Measurements from ENCODE around the gene APH1B. TPM values are rescaled to one million over a fixed set of nuclear protein-coding genes. Genes with fewer than 3 reads are reported as not detected.

The APH1B gene
- total and polyA plus RNA-seq, 10 donors, result 8.7 to 51.5 (median 30.2) TPM

DNA sequence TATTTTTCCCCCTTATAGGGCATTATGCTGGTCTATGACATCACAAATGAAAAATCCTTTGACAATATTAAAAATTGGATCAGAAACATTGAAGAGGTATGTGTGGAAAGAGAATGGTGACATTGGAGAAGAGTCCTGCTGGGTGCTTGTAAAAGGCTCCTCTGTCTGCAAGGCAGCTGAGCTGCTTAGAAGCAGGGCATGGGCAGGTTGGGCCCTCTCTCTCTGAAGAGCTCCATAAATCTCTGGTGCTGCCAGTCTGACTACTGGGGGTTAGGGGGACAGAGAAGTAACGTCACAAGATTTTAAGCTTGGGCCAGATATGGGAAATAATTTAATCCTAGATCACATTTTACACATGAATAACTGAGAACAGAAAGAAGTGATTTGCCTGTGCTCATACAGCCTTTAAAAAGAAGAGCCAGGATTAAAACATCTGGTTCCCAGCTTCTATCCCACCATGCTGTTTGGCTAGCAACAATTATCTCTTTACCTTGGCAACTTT lies 21.9 kb upstream of the APH1B start:
- Histone ChIP-seq H3K4me3 (no peak overlapping the region), H3K4me1 (peaks cover 0 to 10% (median 0%) of the 10 kb centered on the region in 6 donors), H3K27ac (no peak overlapping the region), H3K27me3 (replicated peaks in 1 of 7) (no peaks in the 10 kb centered on the region), H3K36me3 (peaks cover 0 to 100% (median 61%) of the 10 kb centered on the region in 6 donors), H3K9me3 (no peaks in the 10 kb centered on the region)
- TF ChIP-seq POLR2AphosphoS5 (IDR thresholded peaks at IDR 0.05), result no peak
- intact Hi-C loops (cut with DNase I; ENCODE audit: low total_unique reads), result no loop called here
- DNase-seq, result no peak
- WGBS, 5 donors, result 88 to 95% (median 95%) methylated on average over 1 of the region's 1 CpG

DNA sequence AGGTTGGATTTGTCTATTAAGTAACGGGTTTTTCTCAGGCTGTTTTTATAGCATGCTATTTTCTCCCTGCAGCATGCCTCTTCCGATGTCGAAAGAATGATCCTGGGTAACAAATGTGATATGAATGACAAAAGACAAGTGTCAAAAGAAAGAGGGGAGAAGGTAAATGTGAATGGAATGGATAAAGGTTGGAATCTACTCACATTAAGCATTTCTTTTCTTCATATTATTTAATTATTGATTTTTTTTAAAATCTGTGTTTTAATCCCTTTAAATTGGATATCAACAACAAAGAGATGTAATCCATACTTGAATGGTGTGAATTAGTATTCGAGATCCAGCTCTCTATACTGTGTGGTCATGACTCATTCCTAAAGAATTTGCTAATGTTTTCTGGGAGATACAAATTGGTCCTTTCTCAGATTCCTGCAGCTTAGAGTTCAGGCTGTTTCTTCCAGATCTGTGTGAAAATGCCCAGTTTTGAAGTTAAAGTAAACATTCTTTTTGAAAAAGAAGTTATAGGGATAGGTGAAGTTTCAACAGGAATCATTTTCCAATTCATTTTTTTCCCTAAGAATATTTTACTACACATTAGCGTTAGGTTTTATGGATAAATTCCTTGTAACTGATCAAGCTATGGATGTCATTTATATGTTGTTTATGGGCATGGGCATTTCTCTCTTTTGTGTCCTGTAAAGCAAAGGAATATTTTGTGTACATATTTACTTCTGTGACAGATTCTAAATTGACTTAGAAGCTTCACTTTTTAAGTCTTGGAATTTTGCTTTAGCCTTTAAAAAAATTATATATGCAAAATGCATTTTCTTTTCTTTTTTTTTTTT lies 20.8 kb upstream of the APH1B start:
- no peak for DNase-seq
- H3K4me3 ChIP-seq, result no peak overlapping the region
- intact Hi-C loops (cut with DNase I; ENCODE audit: low total_unique reads), result no loop called here
- 78 to 86% (median 84%) methylated on average over 5 of the region's 5 CpGs for WGBS, 5 donors
- H3K9me3 ChIP-seq, result no peaks in the 10 kb centered on the region
- peaks cover 0 to 19% (median 3%) of the 10 kb centered on the region in 6 donors for H3K4me1 ChIP-seq
- H3K27ac ChIP-seq, result no peak overlapping the region
- TF ChIP-seq POLR2AphosphoS5 (IDR thresholded peaks at IDR 0.05) (no peak), POLR2A (IDR thresholded peaks at IDR 0.05) (no peak)
- TF ChIP-seq, protein P1, sequence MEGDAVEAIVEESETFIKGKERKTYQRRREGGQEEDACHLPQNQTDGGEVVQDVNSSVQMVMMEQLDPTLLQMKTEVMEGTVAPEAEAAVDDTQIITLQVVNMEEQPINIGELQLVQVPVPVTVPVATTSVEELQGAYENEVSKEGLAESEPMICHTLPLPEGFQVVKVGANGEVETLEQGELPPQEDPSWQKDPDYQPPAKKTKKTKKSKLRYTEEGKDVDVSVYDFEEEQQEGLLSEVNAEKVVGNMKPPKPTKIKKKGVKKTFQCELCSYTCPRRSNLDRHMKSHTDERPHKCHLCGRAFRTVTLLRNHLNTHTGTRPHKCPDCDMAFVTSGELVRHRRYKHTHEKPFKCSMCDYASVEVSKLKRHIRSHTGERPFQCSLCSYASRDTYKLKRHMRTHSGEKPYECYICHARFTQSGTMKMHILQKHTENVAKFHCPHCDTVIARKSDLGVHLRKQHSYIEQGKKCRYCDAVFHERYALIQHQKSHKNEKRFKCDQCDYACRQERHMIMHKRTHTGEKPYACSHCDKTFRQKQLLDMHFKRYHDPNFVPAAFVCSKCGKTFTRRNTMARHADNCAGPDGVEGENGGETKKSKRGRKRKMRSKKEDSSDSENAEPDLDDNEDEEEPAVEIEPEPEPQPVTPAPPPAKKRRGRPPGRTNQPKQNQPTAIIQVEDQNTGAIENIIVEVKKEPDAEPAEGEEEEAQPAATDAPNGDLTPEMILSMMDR (IDR thresholded peaks at IDR 0.05 in 8 of 11, conservative IDR thresholded peaks at IDR 0.05 in 3 of 11), result no peak
- H3K27me3 ChIP-seq (replicated peaks in 1 of 7), result no peaks in the 10 kb centered on the region
- peaks cover 0 to 100% (median 62%) of the 10 kb centered on the region in 6 donors for H3K36me3 ChIP-seq

DNA sequence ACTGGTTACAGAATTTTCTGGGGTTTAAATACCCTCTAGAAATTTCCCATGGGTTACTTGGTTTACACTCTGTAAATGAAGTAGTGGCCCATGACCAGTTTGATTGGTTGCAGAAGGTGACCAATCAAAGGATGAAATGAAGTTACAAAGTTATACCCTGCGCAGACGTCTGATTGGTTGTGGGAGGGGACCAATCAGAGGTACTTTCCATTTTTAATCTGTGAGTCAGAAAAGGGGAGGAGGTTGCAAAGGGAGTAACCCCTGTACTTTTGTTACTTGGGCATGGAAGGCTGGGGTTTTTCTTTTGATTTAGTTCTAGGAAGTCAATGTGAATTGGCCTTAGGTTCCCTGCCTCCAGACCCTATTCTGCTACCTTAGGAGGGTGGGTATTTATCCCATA lies 18.7 kb upstream of the APH1B start:
- H3K9me3 ChIP-seq, result no peaks in the 10 kb centered on the region
- H3K27ac ChIP-seq, result no peak overlapping the region
- no peaks in the 10 kb centered on the region for H3K27me3 ChIP-seq (replicated peaks in 1 of 7)
- DNase-seq, result no peak
- intact Hi-C loops (cut with DNase I; ENCODE audit: low total_unique reads), result no loop called here
- H3K4me3 ChIP-seq, result no peak overlapping the region
- H3K36me3 ChIP-seq, result peaks cover 2 to 100% (median 65%) of the 10 kb centered on the region in 6 donors
- no peak for TF ChIP-seq POLR2AphosphoS5 (IDR thresholded peaks at IDR 0.05)
- TF ChIP-seq POLR2A (IDR thresholded peaks at IDR 0.05), result no peak
- TF ChIP-seq, protein P1 (IDR thresholded peaks at IDR 0.05 in 8 of 11, conservative IDR thresholded peaks at IDR 0.05 in 3 of 11), result no peak
- H3K4me1 ChIP-seq, result peaks cover 0 to 19% (median 3%) of the 10 kb centered on the region in 6 donors
- WGBS, 5 donors, result 87 to 100% (median 90%) methylated on average over 2 of the region's 2 CpGs

DNA sequence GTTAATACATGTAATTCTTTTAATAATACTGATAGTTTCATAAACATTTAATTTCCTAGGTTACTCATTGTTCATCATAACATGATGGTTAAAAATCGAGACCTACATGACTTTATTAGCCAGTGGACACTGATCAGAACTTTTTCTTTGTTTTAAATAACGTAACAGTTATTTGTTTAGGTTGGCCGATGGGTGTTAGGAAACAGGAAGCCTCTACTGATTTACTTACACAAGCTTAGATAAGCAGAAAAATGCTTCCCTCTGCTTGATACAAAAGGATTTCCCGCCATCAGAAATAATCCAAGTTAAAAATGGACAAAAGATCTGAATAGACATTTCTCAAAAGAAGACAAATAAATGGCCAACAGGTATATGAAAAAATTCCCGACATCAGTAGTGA lies 16.6 kb upstream of the APH1B start:
- Histone ChIP-seq H3K27ac (peak overlapping the region in 5 of 8 donors; percentile 22 to 44 (median 27)), H3K27me3 (replicated peaks in 1 of 7) (no peaks in the 10 kb centered on the region), H3K4me3 (no peak overlapping the region), H3K36me3 (peaks cover 2 to 100% (median 75%) of the 10 kb centered on the region in 6 donors), H3K4me1 (peaks cover 0 to 10% (median 3%) of the 10 kb centered on the region in 6 donors), H3K9me3 (no peaks in the 10 kb centered on the region)
- DNase-seq, result no peak
- intact Hi-C loops (cut with DNase I; ENCODE audit: low total_unique reads), result no loop called here
- WGBS, 5 donors, result 63 to 78% (median 67%) methylated on average over 5 of the region's 5 CpGs
- no peak for TF ChIP-seq POLR2AphosphoS5 (IDR thresholded peaks at IDR 0.05)
- TF ChIP-seq, protein P1 (IDR thresholded peaks at IDR 0.05 in 8 of 11, conservative IDR thresholded peaks at IDR 0.05 in 3 of 11), result no peak
- TF ChIP-seq POLR2A (IDR thresholded peaks at IDR 0.05), result no peak
